NCI-H128 (cell line): Measurements from ENCODE around the gene AKIRIN1.
"Not testable (repeated sequence)": the region's sequence is repeated elsewhere in the genome, so short reads cannot be mapped to it uniquely, and the experiment has no call there.

Experiments
- DNase-seq: peaks from one replicate; lab custom pipeline; 2025; ENCODE audit not compliant: unreplicated experiment; lab: John Stamatoyannopoulos, UW

The AKIRIN1 gene, protein sequence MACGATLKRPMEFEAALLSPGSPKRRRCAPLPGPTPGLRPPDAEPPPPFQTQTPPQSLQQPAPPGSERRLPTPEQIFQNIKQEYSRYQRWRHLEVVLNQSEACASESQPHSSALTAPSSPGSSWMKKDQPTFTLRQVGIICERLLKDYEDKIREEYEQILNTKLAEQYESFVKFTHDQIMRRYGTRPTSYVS

DNA sequence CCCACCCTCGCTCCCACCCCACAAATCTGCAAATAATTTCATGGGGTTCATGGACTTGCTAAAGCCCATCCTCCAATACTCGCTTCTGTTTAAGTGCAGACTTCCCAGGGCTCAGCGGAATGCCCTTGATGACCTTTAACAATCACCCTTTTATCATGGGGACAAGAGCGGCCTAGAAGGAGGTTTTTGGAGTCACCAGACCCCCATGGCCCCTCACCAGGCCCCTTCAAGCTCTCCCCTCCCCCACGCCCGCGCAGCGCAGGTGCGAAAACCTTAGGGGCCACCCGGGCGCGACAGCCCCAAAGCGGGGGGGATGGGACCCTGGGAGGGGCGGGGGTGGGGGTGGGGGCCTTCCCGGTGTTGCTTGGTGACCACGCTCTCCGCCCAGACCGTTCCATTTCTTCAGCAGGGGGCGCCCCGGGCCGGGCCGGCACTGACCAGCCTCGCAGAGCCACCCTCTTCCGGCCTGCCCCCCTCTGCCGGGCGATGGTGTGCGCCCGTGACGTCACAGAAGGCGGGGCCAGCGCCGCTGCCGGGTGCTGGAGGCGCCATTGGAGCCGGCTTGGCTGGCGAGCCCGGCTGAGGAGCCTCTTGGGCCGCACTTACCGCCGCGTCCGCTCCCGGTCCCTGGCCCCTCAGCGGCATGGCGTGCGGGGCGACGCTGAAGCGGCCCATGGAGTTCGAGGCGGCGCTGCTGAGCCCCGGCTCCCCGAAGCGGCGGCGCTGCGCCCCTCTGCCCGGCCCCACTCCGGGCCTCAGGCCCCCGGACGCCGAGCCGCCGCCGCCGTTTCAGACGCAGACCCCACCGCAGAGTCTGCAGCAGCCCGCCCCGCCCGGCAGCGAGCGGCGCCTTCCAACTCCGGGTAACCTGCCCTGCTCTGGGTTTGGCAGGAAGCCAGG is at the start of gene AKIRIN1:
Gene AKIRIN1 (plus strand): TSS at position 539 of the 900 bp plus-strand sequence. CDS start 105 bp downstream, at position 644.
- DNase-seq = peak; percentile 96

DNA sequence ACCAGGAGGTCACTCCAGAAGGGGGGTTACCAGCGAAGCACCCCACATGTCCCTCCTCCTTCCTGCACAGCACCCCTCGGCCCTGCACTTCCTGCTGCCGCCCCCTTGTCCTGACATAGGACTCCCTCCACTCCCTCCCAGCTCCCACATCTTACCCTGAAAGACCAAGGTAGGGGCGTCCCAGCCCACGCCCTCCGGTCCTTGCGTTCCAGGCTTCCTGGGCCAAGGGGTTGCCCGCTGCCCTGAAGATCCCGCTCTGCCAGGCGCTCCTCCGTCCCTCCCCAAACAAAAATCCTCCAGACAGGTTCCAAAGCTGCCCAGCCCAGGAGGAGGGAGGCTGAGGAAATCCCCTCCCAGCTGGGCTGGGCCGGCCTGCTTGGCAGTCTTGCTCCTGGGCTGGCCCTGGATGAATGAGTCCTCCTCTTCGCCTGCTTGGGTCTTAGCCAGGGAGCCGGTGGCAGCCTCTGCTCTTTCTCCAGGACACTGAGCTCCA is 49.5 kb upstream of the AKIRIN1 start, which contains the start of gene RHBDL2:
Gene RHBDL2 (minus strand): TSS at position 304 of the 493 bp plus-strand sequence. CDS start 22,618 bp downstream, outside the sequence.
- no peak for DNase-seq

DNA sequence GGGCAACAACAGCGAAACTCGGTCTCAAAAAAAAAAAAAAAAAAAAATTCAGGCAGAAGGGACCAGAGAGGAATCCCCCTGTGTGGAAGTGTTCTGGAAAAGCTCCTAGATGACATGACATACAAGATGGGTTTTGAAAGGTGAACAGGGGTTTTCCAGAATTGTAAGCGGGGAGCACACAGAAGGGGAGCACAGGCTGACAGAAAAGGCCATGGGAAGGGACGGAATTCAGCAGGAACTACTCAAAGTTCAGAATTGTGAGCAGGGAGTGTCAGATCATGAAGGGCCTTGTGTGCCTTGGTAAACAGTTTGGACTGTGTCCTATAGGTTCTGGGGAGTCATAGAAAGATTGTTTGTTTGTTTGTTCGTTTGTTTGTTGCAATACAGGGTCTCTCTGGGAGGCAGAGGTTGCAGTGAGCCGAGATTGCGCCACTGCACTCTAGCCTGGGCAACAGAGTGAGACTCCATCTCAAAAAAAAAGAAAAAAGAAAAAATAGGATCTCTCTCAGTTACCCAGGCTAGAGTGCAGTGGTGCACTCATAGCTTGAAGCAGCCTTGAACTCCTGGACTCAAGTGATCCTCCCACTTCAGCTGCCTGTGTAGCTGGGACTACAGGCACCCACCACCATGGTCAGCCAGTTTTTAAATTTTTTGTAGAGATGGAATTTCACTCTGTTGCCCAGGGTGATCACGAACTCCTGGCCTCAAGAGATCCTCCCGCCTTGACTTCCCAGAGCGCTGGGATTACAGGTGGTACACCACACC is 48.2 kb upstream of the AKIRIN1 start:
- no peak for DNase-seq

DNA sequence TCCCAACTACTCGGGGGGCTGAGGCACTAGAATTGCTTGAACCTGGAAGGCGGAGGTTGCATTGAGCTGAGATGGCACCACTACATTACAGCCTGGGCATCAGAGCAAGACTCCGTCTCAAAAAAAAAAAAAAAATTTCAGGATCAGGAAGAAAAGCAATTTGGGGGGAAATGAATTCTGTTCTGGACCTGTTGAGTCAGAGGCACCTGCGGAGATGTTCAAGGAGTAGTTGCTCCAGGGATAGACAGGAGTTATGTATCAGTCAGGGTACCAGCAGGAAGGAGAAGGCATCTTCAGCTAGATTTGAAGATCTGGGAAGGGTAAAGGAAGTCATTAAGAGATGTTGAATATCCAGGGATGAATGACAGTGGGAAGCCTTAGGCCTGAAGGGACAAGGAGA is 46.5 kb upstream of the AKIRIN1 start:
- DNase-seq = no peak

DNA sequence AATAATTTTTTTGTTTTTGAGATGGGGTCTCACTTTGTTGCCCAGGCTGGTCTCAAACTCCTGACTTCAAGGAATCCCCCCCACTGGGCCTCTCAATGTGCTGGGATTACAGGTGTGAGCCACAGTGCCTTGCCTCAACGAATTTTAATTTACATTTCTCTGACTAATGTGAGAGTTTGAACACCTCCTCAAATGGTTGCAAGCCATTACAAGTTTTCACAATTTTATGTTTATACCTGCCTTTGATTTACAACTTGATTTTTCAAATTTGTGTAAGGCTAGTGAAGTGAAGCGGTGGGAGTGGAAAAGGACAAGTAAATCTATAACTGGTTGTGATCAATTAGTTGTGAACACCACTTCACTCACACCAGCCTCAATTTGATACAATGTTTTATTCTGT is 40.5 kb upstream of the AKIRIN1 start:
- DNase-seq = no peak

DNA sequence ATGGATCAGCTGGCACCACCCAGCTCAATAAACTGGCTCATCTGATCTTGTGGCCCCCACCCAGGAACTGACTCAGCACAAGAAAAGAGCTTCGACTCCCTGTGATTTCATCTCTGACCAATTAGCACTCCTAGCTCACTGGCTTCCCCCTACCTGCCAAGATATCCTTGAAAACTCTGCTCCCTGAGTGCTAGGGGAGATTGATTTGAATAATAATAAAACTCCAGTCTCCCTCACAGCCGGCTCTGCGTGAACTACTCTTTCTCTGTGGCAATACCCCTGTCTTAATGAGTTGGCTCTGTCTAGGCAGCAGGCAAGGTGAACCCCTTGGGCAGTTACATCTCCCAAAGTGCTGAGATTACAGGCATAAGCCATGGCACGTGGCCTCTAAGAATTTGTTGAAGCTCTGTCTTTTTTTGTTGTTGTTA is 37.6 kb upstream of the AKIRIN1 start:
- DNase-seq = no peak

DNA sequence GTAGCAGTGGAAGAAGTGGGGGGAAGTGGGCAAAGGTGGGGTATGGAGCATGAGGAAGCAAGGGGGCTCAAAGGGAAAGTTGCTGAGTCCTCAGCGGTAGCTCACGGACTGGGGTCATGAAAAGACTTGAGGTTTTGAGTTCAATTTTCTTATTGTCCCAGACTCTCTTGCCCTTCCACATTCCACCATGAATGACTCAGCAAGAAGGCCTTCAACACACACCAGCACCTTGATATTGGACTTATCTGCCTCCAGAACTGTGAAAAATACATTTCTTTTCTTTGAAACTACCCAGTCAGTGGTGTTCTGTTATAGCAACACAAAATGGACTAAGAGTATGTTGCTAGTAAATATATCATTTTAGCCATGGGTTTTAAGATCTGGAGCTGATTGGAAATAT is 32.1 kb upstream of the AKIRIN1 start:
- DNase-seq = no peak

DNA sequence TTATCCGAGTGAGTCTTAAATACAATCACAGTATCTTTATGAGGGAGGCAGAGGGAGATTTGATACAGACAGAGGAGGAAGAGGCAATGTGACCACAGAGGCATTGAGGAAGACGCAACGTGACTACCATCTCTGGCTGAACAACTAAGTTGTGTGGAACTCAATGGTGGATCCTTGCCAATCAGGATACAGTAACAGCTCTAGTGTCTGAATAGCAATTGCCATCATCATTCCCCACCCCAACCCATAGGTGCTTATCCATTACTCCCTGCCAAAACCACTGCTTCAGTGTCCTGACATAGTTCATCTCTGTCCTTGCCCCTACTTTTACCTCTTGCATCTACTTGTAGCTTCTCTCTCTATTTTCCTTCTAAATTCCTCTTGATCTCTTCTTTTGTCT is 29.0 kb upstream of the AKIRIN1 start:
- no peak for DNase-seq

DNA sequence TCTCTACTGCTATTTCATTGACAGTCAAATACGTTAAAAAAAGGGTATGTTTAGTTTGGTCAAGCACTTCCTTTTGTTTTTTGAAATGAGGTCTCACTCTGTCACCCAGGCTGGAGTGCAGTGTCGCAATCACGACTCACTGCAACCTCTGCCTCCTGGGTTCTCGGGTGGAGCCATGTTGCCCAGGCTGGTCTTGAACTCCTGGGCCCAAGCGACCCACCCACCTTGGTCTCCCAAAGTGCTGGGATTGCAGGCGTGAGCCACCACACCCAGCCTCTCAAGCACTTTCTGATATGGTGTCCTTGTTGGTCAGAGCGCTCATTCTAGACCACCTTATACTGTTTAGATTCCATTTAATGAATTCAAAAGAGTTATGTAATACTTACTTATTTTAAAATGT is 28.5 kb upstream of the AKIRIN1 start:
- no peak for DNase-seq

DNA sequence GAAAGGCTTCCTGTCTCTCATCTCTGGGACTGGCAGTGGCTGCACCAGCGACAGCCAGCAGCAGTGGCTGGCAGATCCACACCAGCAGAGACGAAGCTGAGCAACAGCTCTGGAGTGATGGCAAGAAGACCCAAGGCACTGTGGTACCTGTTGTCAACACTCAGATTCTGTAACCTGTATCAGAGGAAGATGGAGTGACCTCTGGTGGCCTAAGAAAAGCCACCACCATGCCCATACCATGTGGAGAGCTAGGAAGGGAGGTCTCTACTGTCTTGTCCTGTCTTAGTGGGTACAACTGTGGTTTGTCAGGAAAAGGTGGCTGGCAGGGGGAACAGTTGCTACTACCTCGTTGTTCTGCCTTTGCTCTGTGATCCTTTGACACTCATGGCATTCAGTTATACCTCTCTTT is 26.9 kb upstream of the AKIRIN1 start:
- DNase-seq = no peak

DNA sequence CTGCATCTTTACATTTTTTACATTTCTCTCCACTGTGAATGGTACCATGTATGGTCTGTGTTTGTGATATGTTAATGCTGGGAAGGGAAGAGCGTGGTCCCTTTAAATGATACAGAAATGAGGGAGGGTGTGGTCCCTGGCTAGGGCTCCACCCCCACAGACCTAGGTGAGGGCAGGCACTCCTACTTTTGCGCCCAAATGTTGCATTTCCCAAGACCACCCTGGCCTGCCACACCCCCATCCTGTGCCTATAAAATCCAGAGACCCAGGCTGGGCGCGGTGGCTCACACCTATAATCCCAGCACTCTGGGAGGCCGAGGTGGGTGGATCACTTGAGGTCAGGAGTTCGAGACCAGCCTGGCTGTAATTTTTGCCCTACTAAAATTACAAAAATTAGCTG is 17.9 kb upstream of the AKIRIN1 start:
- not testable (repeated sequence) for DNase-seq

DNA sequence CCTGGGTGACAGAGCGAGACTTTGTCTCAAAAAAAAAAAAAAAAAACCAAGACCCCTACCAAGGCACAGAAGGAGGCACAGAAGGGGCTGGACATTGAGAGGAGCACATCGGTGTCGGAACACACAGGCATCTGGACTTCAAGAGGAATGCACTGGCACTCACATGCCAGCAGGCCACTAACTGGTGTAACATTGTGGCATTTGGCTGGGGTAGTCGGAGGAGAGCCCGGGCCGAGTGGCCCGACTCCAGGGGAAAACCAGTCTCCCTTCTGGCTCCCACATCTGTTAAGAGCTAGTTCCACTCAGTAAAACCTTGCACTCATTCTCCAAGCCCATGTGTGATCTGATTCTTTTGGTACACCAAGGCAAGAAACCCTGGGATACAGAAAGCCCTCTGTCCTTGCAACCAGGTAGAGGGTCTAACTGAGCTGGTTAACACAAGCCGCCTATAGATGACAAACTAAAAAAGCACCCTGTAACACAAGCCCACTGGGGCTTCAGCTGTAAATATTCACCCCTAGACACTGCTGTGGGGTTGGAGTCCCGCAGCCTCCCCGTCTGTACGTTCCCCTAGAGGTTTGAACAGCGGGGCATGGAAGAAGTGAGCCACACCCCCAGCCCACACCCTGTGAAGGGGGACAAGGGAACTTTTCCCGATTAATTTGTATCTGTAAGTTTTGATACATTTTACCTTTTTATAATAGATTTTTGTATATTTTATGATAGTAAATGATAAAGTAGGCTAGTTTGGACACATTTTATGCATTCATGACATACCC is 17.2 kb upstream of the AKIRIN1 start:
- no peak for DNase-seq

DNA sequence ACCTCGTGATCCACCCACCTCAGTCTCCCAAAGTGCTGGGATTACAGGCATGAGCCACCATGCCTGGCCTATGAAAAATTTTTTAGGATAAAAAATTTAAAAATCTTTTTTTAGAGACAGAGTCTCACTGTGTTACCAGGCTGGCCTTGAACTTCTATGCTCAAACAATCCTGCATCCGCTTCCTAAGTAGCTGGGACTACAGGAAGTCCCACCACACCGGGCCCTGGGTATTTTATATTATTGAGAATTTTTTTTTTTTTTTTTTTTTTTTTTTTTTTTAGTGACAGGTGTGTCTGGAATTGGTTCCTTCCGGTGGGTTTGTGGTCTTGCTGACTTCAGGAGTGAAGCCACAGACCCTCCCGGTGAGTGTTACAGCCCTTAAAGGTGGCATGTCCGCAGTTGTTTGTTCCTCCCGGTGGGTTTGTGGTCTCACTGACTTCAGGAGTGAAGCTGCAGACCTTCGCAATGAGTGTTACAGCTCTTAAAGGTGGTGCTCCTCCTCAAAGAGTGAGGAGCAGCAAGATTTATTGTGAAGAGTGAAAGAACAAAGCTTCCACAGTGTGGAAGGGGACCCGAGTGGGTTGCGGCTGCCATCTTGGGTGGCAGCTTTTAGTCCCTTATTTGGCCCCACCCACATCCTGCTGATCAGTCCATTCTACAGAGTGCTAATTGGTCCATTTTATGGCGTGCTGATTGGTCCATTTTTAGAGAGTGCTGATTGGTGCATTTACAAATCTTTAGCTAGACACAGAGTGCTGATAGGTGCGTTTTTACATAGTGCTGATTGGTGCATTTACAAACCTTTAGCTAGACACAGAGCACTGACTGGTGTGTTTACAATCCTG is 13.5 kb upstream of the AKIRIN1 start:
- not testable (repeated sequence) for DNase-seq

DNA sequence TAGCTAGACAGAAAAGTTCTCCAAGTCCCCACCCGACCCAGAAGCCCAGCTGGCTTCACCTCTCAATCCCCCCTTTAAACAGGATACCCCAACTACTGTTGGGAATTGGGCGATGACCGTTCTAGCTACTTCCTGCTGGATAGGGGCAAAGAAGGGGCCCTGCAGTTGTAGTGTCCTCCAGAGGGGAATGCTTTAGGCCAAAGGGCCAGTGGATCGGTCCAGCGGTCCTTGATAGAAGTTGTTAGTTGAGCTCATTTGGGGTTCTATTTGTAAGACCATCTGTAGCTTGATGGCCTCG is 12.9 kb upstream of the AKIRIN1 start:
- DNase-seq = not testable (repeated sequence)

DNA sequence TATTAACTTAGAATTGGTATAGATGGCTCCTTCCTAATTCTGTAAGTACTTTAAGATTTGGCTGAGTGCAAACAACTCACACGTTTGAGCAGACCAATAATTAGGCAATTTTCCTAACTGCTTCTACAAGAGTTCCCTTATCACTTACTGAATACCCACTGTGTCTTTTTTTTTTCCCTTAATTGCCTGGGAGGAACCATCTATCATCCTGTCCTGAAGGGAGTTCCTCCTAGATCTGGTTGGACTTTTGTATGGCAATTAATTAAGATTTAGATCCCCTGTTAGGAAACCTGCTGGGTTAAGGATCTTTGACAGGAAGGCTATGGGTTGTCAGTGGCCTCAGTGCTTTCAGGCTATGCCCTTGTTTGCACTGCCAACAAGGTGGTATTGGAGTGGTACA is 11.7 kb upstream of the AKIRIN1 start:
- DNase-seq = not testable (repeated sequence)

DNA sequence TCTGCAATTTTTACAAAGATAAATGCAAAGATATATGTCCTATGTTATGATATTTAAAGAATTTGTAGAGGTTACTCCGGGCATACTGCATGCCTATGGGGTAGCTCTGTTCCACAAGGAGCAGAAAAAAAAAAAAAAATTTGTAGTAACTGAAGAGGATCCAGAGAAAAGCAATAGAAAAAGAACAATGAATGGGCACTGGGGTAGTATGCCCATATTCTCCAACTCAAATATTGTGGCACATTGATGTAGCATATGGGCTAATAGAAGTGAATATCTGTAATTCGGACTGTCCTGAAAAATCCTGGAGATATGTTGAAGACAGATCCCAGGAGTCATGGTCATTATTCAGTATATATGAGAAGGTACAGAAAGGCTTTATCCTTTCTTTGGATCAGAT is 1.1 kb upstream of the AKIRIN1 start:
- DNase-seq = no peak

DNA sequence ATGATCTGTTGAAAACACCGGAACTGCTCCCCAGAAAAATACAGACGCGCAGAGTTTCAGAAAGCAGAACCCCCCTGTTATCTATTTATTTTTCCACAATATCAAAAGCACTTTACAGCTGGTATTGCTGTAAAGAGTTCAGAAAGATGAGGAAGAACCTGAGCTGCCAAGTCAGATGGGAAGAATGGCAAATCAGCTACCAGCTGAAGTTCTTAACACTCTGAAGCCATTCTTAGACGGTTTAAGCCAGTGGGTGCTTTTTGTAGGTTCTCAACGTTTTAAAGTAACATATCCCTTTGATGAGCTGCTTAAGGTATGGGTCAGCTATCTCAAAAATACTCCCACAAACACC is 714 bp upstream of the AKIRIN1 start:
- DNase-seq = no peak

DNA sequence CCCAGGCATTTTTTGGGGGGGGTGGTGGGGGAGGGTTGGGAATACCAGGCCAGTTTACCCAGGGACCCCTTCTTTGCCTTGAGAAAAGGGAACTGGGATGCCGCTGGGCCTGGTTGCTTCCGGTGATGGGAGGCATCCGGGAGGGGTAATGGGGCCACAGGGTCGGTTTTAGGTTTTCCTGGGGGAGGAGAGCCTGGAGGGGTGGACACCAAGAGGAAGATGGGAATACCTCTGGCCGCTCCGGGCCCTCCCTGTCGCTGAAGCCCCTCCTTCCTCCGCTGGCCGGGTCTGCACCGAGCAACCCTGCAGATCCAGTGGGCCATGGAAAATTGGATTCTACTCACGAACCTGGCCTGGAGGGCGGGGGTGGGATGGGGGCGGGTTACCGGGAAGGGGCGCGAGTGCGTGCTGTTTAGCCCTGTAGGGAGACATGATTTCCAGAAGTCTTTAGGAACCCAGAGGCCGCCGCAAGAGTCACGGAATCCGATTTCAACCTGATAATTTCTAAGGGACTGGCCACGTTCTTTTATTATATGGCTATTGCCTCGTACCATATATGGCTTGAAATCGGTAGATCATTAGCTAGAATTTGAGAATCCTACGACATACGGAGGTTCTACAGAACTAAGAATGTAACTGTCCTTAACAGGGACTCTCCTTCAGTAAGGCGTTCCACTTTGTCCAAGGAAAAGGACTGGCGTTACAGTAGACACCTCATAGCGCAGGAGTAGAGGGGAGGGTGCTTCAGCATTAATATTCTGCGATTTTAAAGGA is 749 bp downstream of the AKIRIN1 start:
- DNase-seq = no peak

DNA sequence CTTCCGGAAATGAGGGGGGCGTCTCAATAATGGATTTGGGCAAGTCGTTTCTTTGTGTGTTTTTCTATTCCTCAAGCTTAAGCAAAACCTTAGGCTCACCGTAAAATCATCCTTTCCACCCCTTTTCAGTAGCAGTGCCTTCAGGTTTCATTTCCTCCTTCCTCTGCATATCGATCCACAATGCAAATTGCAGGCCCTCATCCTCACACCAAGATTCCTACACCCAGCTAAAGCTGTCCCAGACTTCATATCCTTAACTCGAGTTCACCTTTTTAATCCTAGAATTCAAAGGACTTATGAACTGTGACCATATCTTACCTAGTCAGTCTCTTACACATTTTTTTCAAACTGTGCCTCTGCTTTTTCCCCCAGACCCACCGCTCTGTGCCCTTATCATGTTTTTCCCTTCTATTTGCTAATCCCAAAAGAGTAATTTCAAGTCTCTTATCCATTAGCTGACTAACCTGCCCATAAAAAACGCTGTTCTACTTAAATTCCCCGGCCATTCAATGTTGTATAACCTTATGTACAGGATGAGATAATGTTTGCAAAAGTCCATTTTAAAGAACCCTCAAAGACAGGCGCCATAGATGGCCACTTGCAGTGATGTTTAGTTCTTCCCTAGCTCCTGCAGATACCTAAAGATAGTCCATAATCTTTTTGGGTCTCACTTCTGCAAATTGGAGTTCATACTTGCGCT is 1.5 kb downstream of the AKIRIN1 start:
- no peak for DNase-seq
